NCI-H146 treated with DMSO at 0.1 percent for 48 hours (cell line): ENCODE measurements around the gene SLC39A11.
"Not testable (repeated sequence)": the region's sequence is repeated elsewhere in the genome, so short reads cannot be mapped to it uniquely, and the experiment has no call there.

Experiments
- DNase-seq: peaks from one replicate; lab custom pipeline; 2025; ENCODE audit not compliant: unreplicated experiment; lab: John Stamatoyannopoulos, UW

Gene SLC39A11

GRCh38 chr17:72764632-72765041 is 327.9 kb downstream of the SLC39A11 start:
- no peak for DNase-seq

GRCh38 chr17:72763981-72764380 is 328.5 kb downstream of the SLC39A11 start:
- no peak for DNase-seq

GRCh38 chr17:72761893-72762575 is 330.5 kb downstream of the SLC39A11 start:
- DNase-seq = not testable (repeated sequence)

GRCh38 chr17:72761431-72761830 is 331.1 kb downstream of the SLC39A11 start:
- no peak for DNase-seq

GRCh38 chr17:72760368-72760767 is 332.1 kb downstream of the SLC39A11 start:
- no peak for DNase-seq

- DNase-seq = no peak
These were observed 333.2 kb downstream of the SLC39A11 start for GRCh38 chr17:72759301-72759700.

- no peak for DNase-seq
These were observed 336.2 kb downstream of the SLC39A11 start for GRCh38 chr17:72756256-72756655.

- no peak for DNase-seq
These were observed 338.0 kb downstream of the SLC39A11 start for GRCh38 chr17:72754513-72754912.

GRCh38 chr17:72751746-72752145 is 340.7 kb downstream of the SLC39A11 start:
- DNase-seq = no peak

- DNase-seq = no peak
These were observed 343.3 kb downstream of the SLC39A11 start for GRCh38 chr17:72749119-72749572.

- DNase-seq = no peak
These were observed 345.0 kb downstream of the SLC39A11 start for GRCh38 chr17:72747501-72747900.

GRCh38 chr17:72745241-72745640 is 347.2 kb downstream of the SLC39A11 start:
- no peak for DNase-seq

GRCh38 chr17:72743037-72743467 is 349.4 kb downstream of the SLC39A11 start:
- no peak for DNase-seq

GRCh38 chr17:72737151-72737690 is 355.3 kb downstream of the SLC39A11 start:
- DNase-seq = no peak

- DNase-seq = no peak
These were observed 356.9 kb downstream of the SLC39A11 start for GRCh38 chr17:72735592-72735991.

GRCh38 chr17:72735048-72735447 is 357.4 kb downstream of the SLC39A11 start:
- no peak for DNase-seq

GRCh38 chr17:72734613-72735012 is 357.9 kb downstream of the SLC39A11 start:
- no peak for DNase-seq

GRCh38 chr17:72733619-72734282 is 358.7 kb downstream of the SLC39A11 start:
- DNase-seq = no peak

GRCh38 chr17:72732893-72733618 is 359.4 kb downstream of the SLC39A11 start:
- no peak for DNase-seq

- DNase-seq = no peak
These were observed 362.4 kb downstream of the SLC39A11 start for GRCh38 chr17:72730077-72730476.

GRCh38 chr17:72726936-72727335 is 365.6 kb downstream of the SLC39A11 start:
- DNase-seq = no peak
